Lower leg skin (tissue), 4 donors: ENCODE data around the gene MPZL1. TPM values are rescaled to one million over a fixed set of nuclear protein-coding genes. Genes with fewer than 3 reads are reported as not detected.
A peak's percentile ranks its signal among the peaks of the same experiment; 100 is the strongest.
"Not testable (repeated sequence)": the region's sequence is repeated elsewhere in the genome, so short reads cannot be mapped to it uniquely, and the experiment has no call there.

Source experiments
- DNase-seq, 2 donors: peaks; one replicate each; pipeline ENCODE4 v3.0.0-alpha.2; 2019; ENCODE audit warnings: low spot score in 2 of 2
- H3K4me3 ChIP-seq: fragments of 200-600 bp; sonication (generic); 2 replicates; pipeline ENCODE4 v1.5.1; 2017; ENCODE audit warnings: mild to moderate bottlenecking, low read depth; ENCODE audit not compliant: poor library complexity, severe bottlenecking
- POLR2A ChIP-seq, 2 donors: fragments of 450-650 bp; IDR thresholded peaks; one replicate each; pipeline ENCODE4 v1.6.1; 2016 to 2017; ENCODE audit warnings: antibody characterized with exemption in 2 of 2, mild to moderate bottlenecking in 1 of 2, moderate library complexity in 1 of 2
- WGBS, 2 donors: methylation state at CpG; one replicate each; pipeline ENCODE4 v1.1.5; 2018; 5-methylcytosine and 5-hydroxymethylcytosine counted together
- intact Hi-C: fragments of 100-400 bp; cut with DNase I; formaldehyde crosslinking; loops from one replicate; pipeline ENCODE4 v1.15.0; 2023; ENCODE audit warnings: low total_unique reads
- total RNA-seq, 4 donors: library from RNA; depleted of rRNA; stranded (reverse); fragments of >200 nt; gene quantifications; one replicate each; pipeline ENCODE4 v1.1.0, GENCODE V29; 2016
- TF ChIP-seq, protein P1 (sequence below), 3 donors: fragments of 450-650 bp; IDR thresholded peaks; one replicate each; pipeline ENCODE4 v1.5.1; 2016; ENCODE audit warnings: antibody characterized with exemption in 3 of 3, mild to moderate bottlenecking in 3 of 3, moderate library complexity in 2 of 3

Gene MPZL1
- total RNA-seq, 4 donors from 2014 or later: 24.9 to 54.6 (median 30.9) TPM

GRCh38 chr1:167718914-167719691, 2.7 kb upstream of the MPZL1 start:
- intact Hi-C loops: no loop called here
- no peak overlapping the region for H3K4me3 ChIP-seq
- DNase-seq: no peak
- TF ChIP-seq, protein P1, sequence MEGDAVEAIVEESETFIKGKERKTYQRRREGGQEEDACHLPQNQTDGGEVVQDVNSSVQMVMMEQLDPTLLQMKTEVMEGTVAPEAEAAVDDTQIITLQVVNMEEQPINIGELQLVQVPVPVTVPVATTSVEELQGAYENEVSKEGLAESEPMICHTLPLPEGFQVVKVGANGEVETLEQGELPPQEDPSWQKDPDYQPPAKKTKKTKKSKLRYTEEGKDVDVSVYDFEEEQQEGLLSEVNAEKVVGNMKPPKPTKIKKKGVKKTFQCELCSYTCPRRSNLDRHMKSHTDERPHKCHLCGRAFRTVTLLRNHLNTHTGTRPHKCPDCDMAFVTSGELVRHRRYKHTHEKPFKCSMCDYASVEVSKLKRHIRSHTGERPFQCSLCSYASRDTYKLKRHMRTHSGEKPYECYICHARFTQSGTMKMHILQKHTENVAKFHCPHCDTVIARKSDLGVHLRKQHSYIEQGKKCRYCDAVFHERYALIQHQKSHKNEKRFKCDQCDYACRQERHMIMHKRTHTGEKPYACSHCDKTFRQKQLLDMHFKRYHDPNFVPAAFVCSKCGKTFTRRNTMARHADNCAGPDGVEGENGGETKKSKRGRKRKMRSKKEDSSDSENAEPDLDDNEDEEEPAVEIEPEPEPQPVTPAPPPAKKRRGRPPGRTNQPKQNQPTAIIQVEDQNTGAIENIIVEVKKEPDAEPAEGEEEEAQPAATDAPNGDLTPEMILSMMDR (IDR thresholded peaks at IDR 0.05): no peak
- no peak for TF ChIP-seq POLR2A (IDR thresholded peaks at IDR 0.05)
- WGBS, 2 donors: 58 to 71% methylated on average over 7 of the region's 7 CpGs

GRCh38 chr1:167719715-167720421, 1.9 kb upstream of the MPZL1 start:
- intact Hi-C loops: loop anchor here (10.0 kb wide), 1 partner anchor 85 kb away; no protein-coding TSS in a partner anchor
- 91 to 94% methylated on average over 25 of the region's 25 CpGs for WGBS, 2 donors
- H3K4me3 ChIP-seq, DNase-seq: not testable (repeated sequence)

GRCh38 chr1:167720965-167721616, 691 bp upstream of the MPZL1 start:
- DNase-seq: peak in 1 of 2 donors; percentile 43
- TF ChIP-seq, protein P1 (IDR thresholded peaks at IDR 0.05): no peak
- no peak for TF ChIP-seq POLR2A (IDR thresholded peaks at IDR 0.05)
- intact Hi-C loops: loop anchor here (10.0 kb wide), 1 partner anchor 84 kb away; no protein-coding TSS in a partner anchor
- peak overlapping the region; percentile 88 for H3K4me3 ChIP-seq
- 7 to 14% methylated on average over 13 of the region's 13 CpGs for WGBS, 2 donors

DNA sequence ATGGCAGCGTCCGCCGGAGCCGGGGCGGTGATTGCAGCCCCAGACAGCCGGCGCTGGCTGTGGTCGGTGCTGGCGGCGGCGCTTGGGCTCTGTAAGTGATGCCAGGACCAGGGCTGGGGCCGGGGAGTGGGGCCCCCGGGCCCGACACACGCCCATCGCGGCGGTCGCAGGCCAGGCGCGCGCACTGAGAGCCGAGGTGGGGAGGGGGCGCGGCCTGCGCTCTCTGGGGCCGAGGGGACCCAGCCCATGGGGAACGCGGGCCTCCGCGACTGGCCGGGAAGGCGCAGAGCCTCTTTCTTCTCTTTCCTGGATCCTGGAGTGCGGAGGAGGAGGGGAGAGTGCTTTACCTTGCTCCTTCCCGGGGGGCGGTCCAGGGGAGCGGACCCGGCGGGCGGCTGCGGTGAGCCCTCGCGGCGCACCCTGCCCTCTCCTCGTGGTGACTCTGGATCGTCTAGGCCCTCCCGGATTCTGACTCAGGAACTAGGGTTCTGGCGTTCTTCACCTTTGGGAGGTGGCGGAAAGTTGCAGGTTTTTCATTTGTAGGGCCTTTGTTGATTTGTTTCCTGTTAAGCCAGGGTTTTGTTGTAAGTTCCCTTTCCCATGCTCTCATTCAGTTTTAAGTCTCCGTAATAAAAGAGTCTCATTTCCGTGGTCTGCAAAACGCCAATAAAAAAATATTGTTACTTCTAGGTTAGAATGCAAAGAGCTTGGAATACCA, 529 bp downstream of the MPZL1 start:
- TF ChIP-seq POLR2A (IDR thresholded peaks at IDR 0.05): no peak
- TF ChIP-seq, protein P1 (IDR thresholded peaks at IDR 0.05): no peak
- intact Hi-C loops: loop anchor here (10.0 kb wide), 1 partner anchor 82 kb away; no protein-coding TSS in a partner anchor
- 1 to 2% methylated on average over 19 to 39 of the region's 52 CpGs for WGBS, 2 donors
- peak in 1 of 2 donors; percentile 88 for DNase-seq
- H3K4me3 ChIP-seq: peak overlapping the region; percentile 88

DNA sequence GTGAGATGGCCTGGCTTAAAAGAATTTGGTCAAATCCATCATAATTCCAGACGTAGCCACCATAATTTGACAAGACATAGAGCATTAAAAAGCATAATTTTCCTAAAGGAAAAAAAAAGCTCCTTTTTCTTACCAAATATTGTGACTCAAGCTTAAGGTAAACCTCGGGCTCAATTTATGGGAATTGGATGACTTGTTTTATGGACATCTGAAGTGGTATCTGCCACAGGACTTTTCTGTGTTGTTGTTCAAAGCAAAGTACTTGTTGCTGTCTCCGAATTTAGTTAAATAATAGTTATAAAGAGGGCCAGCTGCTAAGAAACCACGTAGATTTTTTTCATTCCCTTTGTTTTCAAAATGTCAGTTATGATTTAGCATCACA, 1.1 kb downstream of the MPZL1 start:
- intact Hi-C loops: loop anchor here (10.0 kb wide), 1 partner anchor 82 kb away; no protein-coding TSS in a partner anchor
- TF ChIP-seq POLR2A (IDR thresholded peaks at IDR 0.05): no peak
- TF ChIP-seq, protein P1 (IDR thresholded peaks at IDR 0.05): no peak
- WGBS, 2 donors: 5 to 11% methylated on average over 4 of the region's 4 CpGs
- no peak for DNase-seq
- H3K4me3 ChIP-seq: peak overlapping the region; percentile 88
